GM19035 (cell line): ENCODE measurements around the gene FKBP2.

Source experiments
- ATAC-seq: cut with Tn5 transposase; IDR thresholded peaks from one replicate; pipeline ENCODE4 v1.9.1; 2021; ENCODE audit not compliant: unreplicated experiment

FKBP2 gene

DNA sequence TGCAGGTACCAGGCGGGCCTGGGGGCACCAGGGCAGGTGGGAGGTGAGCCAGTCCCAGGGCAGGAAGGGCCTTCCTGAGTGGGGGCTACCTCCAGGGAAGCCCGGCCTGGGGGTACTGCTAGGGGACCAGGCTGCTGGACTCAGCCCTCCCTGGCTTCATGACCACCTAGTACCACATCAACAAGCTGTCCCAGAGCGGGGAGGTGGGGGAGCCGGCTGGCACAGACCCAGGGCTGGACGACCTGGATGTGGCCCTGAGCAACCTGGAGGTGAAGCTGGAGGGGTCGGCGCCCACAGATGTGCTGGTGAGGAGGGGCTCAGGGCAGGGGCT is 21.6 kb upstream of the FKBP2 start:
- no peak for ATAC-seq

- ATAC-seq, result no peak
Measured at GRCh38 chr11:64219755-64220154, 21.1 kb upstream of the FKBP2 start.

- no peak for ATAC-seq
Measured at GRCh38 chr11:64220271-64220670, 20.6 kb upstream of the FKBP2 start.

- ATAC-seq, result no peak
Measured at GRCh38 chr11:64220798-64221197, 20.1 kb upstream of the FKBP2 start.

GRCh38 chr11:64222651-64223000 is 18.3 kb upstream of the FKBP2 start:
- no peak for ATAC-seq

DNA sequence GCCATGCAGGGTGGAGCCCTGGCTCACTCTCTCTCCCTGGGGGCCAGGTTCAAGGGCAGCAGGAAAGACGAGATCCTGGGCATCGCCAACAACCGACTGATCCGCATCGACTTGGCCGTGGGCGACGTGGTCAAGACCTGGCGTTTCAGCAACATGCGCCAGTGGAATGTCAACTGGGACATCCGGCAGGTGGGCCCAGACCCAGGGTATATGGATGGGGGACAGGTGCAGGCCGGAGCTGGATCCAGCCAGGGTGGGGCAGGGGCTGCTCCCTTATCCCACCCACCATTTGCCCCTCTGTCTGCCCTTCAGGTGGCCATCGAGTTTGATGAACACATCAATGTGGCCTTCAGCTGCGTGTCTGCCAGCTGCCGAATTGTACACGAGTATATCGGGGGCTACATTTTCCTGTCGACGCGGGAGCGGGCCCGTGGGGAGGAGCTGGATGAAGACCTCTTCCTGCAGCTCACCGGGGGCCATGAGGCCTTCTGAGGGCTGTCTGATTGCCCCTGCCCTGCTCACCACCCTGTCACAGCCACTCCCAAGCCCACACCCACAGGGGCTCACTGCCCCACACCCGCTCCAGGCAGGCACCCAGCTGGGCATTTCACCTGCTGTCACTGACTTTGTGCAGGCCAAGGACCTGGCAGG is 17.8 kb upstream of the FKBP2 start:
- ATAC-seq, result no peak

DNA sequence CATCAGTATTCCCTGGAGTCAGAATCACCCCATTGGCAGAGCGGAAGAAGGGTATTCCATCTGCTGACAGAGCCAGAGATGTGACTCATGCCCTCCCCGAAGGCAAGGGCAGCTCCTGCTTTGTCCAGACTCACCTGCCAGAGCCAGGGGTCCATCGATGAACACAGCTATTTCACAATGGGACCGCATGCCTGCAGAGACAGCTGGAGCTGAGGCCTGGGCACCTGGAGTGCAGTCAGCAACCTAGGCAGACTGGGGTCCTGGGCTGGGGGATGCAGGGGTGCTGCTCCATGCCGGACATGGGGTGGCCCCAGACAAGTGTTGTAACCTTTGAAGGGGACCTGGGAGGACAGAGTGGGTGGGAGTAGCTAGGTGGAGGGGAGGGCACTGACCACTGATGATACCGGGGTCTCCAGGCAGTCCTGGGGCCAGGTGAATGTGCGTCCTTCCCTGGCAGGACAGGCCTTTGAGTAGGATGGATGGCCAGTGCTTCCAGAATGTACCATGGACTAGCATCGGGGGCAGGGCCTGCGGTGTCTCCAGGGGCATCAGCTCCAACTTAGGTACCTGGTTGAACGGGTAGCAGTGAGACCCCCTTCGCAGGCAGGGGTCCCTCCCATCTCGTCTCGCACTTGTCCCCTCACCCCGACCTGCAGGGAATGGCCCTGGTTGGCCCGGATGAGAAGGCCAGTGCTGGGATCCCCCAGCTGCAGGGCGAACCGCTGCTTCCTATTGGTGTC is 16.6 kb upstream of the FKBP2 start:
- no peak for ATAC-seq

DNA sequence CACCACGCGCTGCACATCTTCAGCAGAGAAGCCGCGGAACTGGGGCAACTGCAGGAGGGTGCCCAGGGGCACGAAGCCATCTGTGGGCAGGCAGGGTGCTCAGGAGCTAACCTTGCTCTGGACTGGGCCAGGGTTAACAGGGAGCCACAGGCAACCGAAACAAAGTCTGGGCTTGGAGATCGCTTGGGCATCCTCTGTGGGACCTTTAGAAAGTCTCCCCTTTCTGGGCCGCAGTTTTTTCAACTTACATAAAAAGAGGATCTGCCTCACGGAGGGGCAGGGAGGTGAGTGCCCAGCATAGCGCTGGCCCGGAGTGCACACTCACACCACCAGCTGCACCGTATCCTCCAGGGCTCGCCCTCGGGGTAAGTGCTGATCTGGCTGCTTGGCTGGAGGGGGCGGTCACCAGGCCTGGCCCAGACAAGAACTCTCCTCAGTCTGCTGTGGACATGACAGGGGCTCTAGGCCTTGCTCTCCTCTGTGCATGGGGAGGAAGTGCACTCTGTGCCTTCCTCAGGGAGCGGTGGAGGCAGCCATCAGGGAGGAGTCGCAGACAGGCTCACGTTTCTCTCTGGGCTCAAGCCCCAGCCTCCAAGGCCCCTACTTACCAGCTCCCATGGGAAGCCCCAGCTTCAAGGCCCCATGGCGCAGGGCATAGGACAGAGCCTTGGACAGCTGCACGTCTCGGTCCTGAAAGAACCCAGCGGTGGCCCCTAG is 15.8 kb upstream of the FKBP2 start:
- no peak for ATAC-seq

DNA sequence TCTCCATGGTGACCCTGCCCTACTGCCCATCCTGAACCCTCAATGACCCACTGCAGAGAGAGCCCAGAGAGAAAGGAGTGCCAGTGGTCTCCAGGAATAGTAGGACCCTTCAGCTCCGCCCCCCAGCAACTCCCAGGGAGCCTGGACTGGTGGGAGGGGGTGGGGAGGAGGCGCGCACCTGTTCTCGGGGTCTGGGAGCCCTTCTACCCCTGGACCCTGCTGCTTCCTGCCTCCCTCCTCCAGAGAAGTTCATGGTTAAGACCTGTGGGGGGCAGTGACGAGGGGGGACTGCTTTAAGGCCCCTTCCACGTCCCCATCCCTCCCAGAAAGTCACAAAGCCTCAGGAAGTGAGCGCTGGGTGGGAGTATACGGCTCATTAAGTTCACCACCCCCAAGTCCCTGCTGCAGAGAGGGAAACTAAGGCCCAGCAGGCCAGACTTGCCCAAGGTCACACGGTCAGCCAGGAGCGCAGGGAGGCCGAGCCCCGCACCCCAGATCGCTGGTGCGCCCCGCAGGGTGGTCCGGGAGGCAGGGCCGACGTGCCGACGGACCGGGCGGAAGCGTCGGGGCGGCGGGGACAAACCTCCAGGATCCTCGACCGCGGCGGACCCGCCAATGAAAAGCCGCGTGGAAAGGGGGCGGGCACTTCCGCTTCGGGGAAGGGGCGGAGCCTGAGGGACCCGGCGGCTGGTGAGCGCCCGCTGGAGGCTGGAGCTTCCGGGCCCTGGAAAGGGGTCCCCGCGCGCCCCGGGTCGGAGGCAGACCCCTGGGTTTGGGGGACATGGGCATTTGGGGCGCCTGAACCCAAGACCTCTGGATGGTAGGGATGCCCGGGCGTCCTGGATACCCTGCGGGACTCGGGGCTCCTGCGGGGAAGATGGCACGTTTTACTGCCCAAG is 15.0 kb upstream of the FKBP2 start, which contains the start of the genes NUDT22 and TRPT1:
Gene NUDT22 (plus strand): TSS at position 667 of the 899 bp plus-strand sequence. CDS start 379 bp downstream, outside the sequence.
Gene TRPT1 (minus strand): TSS at position 579 of the 899 bp plus-strand sequence. CDS start 326 bp downstream, at position 253.
- ATAC-seq, result peak; percentile 40

- ATAC-seq, result peak; percentile 32
Measured at GRCh38 chr11:64226507-64227051, 14.3 kb upstream of the FKBP2 start.

GRCh38 chr11:64227405-64227956 is 13.4 kb upstream of the FKBP2 start:
- ATAC-seq, result no peak

GRCh38 chr11:64229090-64229743 is 11.7 kb upstream of the FKBP2 start:
- ATAC-seq, result no peak

GRCh38 chr11:64229744-64230170 is 11.1 kb upstream of the FKBP2 start:
- no peak for ATAC-seq

GRCh38 chr11:64230171-64230984 is 10.5 kb upstream of the FKBP2 start, which contains the start of gene DNAJC4:
Gene DNAJC4, plus strand, starts transcription at chr11:64230548. Its CDS starts 307 bp downstream, at chr11:64230855.
- peak; percentile 50 for ATAC-seq

GRCh38 chr11:64230985-64231365 is 9.9 kb upstream of the FKBP2 start:
- ATAC-seq, result no peak

GRCh38 chr11:64231546-64231945 is 9.3 kb upstream of the FKBP2 start:
- ATAC-seq, result no peak

- ATAC-seq, result no peak
Measured at GRCh38 chr11:64232182-64232966, 8.5 kb upstream of the FKBP2 start.

DNA sequence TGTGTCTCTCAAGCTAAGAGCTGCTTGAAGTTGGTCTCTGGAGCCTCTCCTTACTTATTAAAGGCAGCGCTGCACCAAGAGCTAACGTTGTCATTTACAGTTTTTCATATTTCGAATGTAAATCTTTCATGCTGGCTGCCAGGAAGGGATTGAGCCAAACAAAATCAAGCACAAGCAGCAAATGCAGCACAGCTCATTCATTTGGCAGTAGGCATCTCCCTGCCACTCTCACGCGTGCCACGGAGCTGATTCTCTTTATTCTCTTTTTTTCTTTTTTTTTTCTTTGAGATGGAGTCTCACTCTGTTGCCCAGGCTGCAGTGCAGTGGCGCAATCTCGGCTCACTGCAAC is 8.0 kb upstream of the FKBP2 start:
- ATAC-seq, result no peak
